ENCODE results near the gene ATP6V1G2.
A peak's percentile ranks its signal among the peaks of the same experiment; 100 is the strongest.

ATP6V1G2 gene

GRCh38 chr6:31575952-31576685 is 29.7 kb upstream of the ATP6V1G2 start:
- FAIRE-seq (no peak), DNase-seq (ENCODE audit: insufficient read length, low spot score) (no peak)

- no peak for DNase-seq (ENCODE audit: insufficient read length, low spot score)
- FAIRE-seq, result no peak
Observed at GRCh38 chr6:31575335-31575901, 29.0 kb upstream of the ATP6V1G2 start, which contains the start of gene TNF. Gene TNF (plus strand): TSS chr6:31575565. CDS start chr6:31575742, 177 bp downstream.

- FAIRE-seq (no peak), DNase-seq (ENCODE audit: insufficient read length, low spot score) (no peak)
Observed at GRCh38 chr6:31574106-31575061, 28.0 kb upstream of the ATP6V1G2 start.

- FAIRE-seq (no peak), DNase-seq (ENCODE audit: insufficient read length, low spot score) (no peak)
Observed at GRCh38 chr6:31573239-31574105, 27.1 kb upstream of the ATP6V1G2 start.

GRCh38 chr6:31572041-31572911 is 25.9 kb upstream of the ATP6V1G2 start, which contains the start of gene LTA:
Gene LTA (plus strand): TSS chr6:31572289. CDS start chr6:31572743, 454 bp downstream.
- FAIRE-seq (no peak), DNase-seq (ENCODE audit: insufficient read length, low spot score) (no peak)

GRCh38 chr6:31569861-31570536 is 23.6 kb upstream of the ATP6V1G2 start:
- no peak for DNase-seq (ENCODE audit: insufficient read length, low spot score)
- FAIRE-seq, result no peak

GRCh38 chr6:31568537-31568961 is 22.1 kb upstream of the ATP6V1G2 start:
- FAIRE-seq (no peak), DNase-seq (ENCODE audit: insufficient read length, low spot score) (no peak)

GRCh38 chr6:31567531-31568370 is 21.3 kb upstream of the ATP6V1G2 start:
- DNase-seq (ENCODE audit: insufficient read length, low spot score), result no peak
- FAIRE-seq, result no peak

- DNase-seq (ENCODE audit: insufficient read length, low spot score) (no peak), FAIRE-seq (no peak)
Observed at GRCh38 chr6:31560697-31561058, 14.3 kb upstream of the ATP6V1G2 start.

GRCh38 chr6:31559958-31560696 is 13.7 kb upstream of the ATP6V1G2 start:
- DNase-seq (ENCODE audit: insufficient read length, low spot score) (peak; percentile 90), FAIRE-seq (peak; percentile 76)

- no peak for DNase-seq (ENCODE audit: insufficient read length, low spot score)
Observed at GRCh38 chr6:31559606-31559957, 13.2 kb upstream of the ATP6V1G2 start.

GRCh38 chr6:31558631-31559500 is 12.5 kb upstream of the ATP6V1G2 start:
- DNase-seq (ENCODE audit: insufficient read length, low spot score), result no peak

More at GRCh38 chr6:31559606-31559957, 13.2 kb upstream of the ATP6V1G2 start:
- FAIRE-seq, result no peak

GRCh38 chr6:31558318-31558625 is 11.9 kb upstream of the ATP6V1G2 start:
- DNase-seq (ENCODE audit: insufficient read length, low spot score), result no peak
- FAIRE-seq, result no peak

More at GRCh38 chr6:31558631-31559500, 12.5 kb upstream of the ATP6V1G2 start:
- FAIRE-seq, result no peak

GRCh38 chr6:31557443-31558317 is 11.3 kb upstream of the ATP6V1G2 start:
- FAIRE-seq (no peak), DNase-seq (ENCODE audit: insufficient read length, low spot score) (no peak)

GRCh38 chr6:31556307-31556706 is 9.9 kb upstream of the ATP6V1G2 start:
- FAIRE-seq, result no peak
- no peak for DNase-seq (ENCODE audit: insufficient read length, low spot score)
